HK-2 (cell line): ENCODE results near the gene ATG4C.
"Not testable (repeated sequence)": the region's sequence is repeated elsewhere in the genome, so short reads cannot be mapped to it uniquely, and the experiment has no call there.

Experiments used
- DNase-seq: peaks from one replicate; pipeline ENCODE4 v3.0.0-alpha.2; 2018; ENCODE audit not compliant: unreplicated experiment

The ATG4C gene, protein sequence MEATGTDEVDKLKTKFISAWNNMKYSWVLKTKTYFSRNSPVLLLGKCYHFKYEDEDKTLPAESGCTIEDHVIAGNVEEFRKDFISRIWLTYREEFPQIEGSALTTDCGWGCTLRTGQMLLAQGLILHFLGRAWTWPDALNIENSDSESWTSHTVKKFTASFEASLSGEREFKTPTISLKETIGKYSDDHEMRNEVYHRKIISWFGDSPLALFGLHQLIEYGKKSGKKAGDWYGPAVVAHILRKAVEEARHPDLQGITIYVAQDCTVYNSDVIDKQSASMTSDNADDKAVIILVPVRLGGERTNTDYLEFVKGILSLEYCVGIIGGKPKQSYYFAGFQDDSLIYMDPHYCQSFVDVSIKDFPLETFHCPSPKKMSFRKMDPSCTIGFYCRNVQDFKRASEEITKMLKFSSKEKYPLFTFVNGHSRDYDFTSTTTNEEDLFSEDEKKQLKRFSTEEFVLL

DNA sequence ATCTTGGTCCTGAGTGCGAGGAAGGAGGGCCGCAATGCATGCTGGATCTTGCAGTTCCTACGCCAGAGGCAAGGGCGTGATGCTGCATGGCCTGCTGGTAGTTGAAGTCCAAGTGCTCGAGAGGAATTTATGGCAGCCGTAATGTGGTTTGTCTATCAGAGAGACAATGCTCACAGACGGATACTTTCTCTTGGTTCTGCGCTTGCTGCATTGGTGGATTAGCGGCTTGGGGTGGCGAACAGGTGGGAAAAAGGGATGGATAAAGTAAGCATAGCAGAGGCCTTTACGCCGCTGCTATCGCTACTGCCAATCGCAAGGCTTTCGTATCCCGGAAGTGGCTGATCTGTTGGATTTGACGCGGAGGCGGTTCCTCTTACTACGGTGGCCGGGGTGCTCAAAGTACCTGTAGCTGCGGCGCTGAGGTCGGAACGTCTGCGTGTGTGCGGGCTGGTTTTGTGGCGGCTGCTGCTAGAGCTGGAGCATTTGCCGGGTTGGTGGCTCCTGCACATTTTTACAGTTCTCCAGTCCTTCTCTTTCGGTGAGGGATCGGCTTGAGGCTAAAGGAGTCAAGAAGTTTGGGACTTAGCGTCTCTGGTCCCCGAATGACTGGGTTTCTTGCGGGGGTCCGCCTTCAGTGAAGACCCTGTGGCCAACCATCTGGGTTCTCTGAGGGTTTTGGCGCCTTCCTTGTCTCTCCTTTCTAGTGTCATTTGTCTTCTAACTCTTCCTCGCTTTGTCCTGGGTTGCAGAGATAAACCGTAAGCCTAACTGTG lies at the start of gene ATG4C:
ATG4C (plus strand) TSS at position 397 of the 773 bp plus-strand sequence. CDS start 19,655 bp downstream, outside the sequence.
- peak; percentile 93 for DNase-seq

DNA sequence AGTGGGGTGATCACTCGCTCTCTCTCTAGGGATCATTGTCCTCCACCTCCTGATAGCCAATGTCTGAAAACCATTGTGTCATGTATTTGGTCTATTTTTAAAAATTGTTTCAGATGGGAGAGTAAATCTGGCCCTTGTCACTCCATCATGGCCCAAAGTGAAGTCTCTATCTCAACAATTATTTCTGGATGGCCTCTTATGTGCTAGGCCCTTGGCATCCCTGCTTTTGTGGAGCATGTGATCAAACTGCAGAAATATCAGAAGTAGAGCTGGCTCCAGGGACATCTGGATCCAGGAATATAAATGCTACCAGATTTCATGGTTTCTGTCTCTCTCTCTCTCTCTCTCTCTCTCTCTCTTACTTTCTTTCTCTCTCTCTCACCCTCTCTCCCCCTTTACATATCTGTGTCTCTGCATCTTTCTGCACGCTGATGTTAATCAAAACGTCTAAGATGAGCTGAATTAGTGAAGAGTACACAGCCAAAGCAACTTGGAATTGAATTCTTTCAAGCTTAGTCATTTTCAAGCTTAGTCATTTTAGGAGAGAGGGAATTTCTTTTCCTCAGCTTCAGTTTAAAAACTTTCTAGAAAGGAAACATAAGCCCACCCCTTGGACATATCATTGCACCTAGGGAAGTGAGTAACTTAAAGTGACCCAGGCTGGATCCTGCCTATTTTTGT lies 48.3 kb upstream of the ATG4C start:
- peak; percentile 9 for DNase-seq

DNA sequence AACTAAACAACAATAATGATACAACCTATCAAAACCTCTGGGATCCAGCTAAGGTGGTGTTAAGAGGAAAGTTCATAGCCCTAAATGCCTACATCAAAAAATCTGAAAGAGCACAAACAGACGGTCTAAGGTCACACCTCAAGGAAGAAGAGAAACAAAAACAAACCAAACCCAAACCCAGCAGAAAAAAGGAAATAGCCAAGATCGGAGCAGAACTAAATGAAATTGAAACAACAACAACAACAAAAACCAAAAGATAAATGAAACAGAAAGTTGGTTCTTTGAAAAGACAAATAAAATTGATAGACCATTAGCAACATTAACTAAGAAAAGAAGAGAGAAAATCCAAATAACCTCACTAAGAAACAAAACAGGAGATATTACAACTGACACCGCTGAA lies 43.2 kb upstream of the ATG4C start:
- not testable (repeated sequence) for DNase-seq

DNA sequence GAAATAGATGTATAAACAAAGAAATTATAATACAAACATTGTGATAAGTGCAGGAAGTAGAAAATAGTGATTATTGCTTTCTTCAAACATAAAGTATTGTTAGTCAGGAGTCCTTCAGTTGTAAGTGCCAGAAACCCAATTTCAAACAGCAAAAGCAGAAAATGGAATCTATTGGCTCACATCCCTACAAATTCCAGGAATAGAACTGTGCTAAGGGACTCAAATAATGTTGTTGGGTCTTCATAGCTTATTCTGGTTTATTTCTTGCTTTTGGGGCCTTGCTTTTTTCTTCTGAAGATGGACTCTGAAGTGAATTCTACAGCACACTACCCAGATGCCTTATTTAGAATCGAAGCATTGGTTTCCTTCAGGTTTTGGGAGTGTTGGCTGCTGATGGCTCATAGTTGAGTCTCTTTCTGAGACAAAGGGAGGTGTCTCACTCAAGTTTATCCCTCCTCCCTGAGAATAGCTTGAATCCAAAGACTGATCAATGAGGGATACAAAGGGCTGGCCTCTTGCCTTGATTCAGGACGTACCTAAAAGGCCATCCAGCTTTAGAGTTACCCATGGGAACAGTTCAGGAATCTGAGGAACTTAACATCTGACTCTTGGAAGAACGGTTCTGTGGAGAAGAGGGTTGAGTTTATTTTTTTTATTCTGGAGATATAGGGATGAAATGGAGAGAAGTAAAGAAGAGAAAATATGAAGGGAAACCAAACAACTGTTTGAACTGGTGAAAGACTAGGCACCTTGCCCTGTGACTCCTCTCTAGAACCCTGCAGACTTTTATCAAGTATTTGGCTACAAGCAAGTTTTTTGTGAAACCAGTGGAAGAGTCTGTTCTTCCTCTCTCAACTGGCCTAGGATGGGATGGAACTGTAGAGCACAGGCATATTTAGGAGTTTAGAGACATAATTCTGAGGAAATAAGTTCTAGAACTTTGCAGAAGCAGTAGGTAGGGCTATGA lies 39.0 kb upstream of the ATG4C start:
- no peak for DNase-seq

DNA sequence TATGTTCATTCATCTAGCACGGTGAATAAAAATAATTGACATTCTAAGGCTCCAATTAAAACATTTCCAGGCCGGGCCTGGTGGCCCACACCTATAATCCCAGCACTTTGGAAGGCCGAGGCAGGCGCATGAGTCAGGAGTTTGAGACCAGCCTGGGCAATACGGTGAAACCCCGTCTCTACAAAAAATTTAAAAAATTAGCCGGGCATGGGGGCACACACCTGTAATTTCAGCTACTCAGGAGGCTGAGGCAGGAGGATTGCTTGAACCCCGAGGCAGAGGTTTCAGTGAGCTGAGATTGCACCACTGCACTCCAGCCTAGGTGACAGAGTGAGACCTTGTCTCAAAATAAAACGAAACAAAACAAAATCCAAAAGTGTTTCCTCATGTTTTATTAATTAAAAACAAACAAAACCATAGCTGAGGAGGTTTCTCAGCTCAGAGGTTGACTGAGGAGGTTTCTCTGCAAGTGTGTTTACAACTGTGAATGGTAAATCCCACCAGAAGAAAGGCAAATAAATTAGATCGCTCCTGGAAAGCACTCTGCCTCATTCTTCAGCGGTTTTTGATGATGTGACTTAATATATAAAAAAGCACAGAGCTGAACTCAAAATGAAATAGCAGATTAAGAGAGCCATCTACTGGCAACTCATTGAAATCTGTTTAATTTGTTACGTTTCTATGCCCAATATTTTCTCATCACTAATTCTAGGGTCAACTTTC lies 37.7 kb upstream of the ATG4C start:
- DNase-seq = no peak

DNA sequence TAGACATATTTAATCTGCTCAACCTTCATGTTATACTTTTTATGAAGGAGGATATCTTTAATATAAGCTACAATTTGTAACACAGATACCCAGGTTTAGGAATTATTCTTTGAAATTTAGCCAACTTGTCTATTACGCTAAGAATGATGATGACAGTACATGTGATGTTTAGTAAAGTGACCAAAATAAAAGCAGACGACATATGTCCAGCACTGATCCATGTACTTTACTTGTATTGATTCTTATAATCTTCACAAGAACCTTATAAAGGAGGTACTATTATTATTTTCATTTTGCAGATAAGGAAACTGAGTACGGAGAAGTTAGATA lies 37.2 kb upstream of the ATG4C start:
- no peak for DNase-seq

DNA sequence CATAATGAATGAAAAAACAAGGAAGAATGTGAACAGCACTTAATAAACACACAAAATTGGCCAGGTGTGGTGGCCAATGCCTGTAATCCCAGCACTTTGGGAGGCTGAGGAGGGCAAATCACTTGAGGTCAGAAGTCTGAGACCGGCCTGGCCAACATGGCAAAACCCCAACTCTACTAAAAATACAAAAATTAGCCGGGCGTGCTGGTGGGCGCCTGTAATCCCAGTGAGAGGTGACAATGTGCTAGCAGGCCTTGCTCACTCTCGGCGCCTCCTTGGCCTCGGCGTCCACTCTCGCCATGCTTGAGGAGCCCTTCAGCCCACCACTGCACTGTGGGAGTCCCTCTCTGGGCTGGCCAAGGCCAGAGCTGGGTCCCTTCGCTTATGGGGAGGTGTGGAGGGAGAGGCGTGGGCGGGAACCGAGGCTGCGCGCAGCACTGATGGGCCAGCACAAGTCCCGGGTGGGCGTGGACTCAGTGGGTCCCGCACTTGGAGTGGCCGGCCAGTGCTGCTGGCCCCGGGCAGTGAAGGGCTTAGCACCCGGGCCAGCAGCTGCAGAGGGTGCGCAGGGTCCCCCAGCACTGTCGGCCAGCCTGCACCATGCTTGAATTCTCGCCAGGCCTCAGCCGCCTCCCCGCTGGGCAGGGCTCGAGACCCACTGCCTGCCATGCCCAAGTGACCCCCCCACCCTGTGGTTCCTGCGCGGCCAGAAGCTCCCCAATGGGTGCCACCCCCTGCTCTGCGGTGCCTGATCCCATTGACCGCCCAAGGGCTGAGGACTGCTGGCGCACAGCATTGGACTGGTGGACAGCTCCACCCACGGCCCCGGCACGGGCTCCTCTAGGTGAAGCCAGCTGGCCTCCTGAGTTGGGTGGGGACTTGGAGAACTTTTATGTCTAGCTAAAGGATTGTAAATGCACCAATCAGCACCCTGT lies 30.6 kb upstream of the ATG4C start:
- no peak for DNase-seq

DNA sequence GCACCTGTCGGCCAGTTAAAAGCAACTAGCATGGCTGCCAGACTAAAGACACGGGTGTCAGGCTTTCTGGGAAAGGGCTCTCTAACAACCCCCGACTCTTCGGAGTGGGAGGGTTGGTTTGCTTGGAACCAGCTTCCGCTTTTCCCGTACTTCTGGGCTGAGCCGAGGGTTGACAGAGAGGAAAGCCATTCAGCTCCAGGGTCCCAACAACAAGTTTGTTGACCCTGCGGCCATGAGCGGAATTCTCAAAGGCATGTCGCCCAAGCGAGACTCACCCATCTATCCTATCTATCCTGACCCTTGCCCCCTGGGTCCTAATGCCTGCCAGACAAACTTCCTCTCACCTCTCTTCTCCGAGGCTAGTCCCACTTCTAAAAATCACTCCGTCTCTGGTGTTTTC lies 29.0 kb upstream of the ATG4C start:
- DNase-seq = not testable (repeated sequence)

DNA sequence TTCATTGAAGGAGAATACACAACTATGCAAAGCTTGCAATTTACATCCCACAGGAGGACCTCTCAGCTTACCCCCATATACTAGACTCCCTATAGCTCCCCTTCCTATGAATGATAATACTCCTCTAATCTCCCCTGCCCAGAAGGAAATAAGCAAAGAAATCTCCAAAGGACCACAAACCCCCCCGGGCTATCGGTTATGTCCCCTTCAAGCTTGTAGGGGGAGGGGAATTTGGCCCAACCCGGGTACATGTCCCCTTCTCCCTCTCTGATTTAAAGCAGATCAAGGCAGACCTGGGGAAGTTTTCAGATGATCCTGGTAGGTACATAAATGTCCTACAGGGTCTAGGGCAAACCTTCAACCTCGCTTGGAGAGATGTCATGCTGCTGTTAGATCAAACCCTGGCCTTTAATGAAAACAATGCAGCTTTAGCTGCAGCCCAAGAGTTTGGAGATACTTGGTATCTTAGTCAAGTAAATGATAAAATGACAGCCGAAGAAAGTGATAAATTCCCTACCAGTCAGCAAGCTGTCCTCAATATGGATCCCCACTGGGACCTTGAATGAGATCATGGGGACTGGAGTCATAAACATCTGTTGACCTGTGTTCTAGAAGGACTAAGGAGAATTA lies 27.6 kb upstream of the ATG4C start:
- not testable (repeated sequence) for DNase-seq

DNA sequence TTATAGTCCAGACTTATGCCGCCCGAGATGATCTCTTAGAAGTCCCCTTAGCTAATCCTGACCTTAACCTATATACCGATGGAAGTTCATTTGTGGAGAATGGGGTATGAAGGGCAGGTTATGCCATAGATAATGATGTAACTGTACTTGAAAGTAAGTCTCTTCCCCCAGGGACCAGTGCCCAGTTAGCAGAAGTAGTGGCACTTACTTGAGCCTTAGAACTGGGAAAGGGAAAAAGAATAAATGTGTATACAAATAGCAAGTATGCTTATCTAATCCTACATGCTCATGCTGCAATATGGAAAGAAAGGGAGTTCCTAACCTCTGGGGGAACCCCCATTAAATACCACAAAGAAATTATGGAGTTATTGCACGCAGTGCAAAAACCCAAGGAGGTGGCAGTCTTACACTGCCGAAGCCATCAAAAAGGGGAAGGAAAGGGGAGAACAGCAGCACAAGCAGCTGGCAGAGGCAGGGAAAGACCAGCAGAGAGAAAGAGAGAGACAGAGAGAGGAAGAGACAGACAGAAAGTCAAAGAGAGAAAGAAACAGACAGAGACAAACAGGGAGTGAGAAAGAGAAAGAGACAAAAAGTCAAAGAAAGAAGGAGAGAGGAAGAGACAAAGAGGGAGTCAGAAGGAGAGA lies 24.6 kb upstream of the ATG4C start:
- DNase-seq = not testable (repeated sequence)

DNA sequence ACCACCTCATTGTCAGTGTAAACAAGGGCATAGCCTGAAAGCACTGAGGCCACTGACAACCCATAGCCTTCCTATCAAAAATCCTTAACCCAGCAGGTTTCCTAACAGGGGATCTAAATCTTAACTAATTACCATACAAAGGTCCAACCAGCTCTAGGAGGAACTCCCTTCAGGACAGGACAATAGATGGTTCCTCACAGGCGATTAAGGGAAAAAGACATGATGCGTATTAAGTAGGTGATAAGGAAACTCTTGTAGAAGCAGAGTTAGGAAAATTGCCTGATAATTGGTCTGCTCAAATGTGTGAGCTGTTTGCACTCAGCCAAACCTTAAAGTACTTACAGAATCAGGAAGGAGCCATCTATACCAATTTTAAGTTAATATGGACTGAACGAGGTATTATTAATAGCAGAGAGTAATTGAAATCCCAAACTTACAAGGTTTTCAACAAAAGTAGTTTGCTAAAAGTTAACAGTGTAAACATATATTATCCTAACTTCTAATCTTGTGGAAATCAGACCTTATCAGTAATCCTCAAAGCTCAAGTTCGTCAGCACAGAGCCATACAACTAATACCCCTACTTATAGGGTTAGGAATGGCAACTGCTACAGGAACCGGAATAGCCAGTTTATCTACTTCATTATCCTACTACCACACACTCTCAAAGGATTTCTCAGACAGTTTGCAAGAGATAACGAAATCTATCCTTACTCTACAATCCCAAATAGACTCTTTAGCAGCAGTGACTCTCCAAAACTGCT lies 23.7 kb upstream of the ATG4C start:
- not testable (repeated sequence) for DNase-seq

DNA sequence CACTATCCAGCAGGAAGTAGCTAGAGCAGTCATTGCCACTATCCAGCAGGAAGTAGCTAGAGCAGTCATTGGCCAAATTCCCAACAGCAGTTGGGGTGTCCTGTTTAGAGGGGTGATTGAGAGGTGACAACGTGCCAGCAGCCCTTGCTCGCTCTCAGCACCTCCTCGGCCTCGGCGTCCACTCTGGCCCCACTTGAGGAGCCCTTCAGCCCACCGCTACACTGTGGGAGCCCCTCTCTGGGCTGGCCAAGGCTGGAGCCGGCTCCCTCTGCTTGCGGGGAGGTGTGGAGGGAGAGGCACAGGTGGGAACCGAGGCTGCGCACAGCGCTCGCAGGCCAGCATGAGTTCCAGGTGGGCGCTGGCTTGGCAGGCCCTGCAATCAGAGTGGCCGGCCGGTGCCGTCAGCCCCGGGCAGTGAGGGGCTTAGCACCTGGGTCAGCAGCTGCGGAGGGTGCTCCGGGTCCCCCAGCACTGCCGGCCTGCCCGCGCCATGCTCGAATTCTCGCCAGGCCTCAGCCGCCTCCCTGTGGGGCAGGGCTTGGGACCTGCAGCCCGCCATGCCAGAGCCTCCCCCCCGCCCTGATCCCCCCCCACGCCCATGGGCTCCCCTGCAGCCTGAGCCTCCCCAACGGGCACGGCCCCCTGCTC lies 22.6 kb upstream of the ATG4C start:
- not testable (repeated sequence) for DNase-seq

DNA sequence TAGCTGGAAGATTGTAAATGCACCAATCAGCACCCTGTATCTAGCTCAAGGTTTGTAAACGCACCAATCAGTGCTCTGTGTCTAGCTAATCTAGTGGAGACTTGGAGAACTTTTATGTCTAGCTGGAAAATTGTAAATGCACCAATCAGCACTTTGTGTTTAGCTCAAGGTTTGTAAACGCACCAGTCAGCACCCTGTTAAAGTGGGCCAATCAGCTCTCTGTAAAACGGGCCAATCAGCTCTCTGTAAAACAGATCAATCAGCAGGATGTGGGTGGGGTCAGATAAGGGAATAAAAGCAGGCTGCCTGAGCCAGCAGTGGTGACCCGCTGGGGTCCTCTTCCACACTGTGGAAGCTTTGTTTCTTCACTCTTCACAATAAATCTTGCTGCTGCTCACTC lies 21.9 kb upstream of the ATG4C start:
- not testable (repeated sequence) for DNase-seq

DNA sequence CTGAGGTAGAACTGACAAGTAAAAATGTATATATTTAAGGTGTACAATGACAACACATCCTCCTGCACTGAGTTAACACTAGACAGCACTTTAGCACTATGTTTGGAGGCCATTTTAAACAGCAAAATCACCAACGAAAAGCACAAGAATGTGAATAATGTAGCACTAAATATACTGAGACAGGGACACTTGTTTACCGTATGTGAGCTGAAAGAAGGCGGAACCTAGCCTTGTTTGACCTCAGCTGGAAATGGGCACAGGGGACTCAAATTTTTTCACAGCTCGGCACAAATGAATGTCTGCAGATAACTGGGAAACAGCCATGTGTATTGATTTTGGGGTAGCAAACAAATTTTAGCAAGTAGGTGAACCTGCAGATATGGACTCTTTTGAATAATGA lies 18.0 kb upstream of the ATG4C start:
- no peak for DNase-seq

DNA sequence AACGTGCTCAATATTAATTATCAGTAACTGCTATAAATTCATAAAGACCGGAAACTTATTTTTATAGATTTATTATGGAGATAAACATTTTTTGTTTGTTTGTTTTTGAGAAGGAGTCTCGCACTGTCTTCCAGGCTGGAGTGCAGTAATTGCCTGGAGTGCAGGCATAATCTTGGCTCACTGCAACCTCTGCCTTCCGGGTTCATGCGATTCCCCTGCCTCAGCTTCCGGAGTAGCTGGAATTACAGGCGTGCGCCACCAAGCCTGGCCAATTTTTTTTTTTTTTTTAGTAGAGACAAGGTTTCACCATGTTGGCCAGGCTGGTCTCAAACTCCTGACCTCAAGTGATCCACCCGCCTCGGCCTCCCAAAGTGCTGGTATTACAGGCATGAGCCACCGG lies 15.4 kb upstream of the ATG4C start:
- not testable (repeated sequence) for DNase-seq

DNA sequence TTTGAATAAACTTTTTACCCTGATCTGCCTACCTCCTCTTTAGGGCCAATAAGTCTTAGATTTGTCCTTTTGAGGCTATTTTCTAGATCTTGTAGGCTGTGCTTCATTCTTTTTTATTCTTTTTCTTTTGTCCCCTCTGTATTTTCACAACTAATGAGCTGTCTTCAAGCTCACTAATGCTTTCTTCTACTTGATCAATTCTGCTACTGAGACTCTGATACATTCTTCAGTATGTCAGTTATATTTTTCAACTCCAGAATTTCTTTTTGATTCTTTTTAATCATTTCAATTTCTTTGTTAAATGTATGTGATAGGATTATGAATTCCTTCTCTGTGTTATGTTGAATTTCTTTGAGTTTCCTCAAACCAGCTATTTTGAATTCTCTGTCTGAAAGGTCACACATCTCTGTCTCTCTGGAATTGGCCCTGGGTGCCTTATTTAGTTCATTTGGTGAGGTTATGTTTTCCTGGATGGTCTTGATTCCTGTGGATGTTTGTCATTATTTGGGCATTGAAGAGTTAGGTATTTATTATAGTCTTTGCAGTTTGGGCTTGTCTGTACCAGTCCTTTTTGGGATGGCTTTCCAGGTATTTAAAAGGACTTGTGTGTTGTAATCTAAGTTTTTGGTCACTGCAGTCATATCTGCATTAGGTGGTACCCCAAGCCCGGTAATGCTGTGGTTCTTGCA lies 11.2 kb upstream of the ATG4C start:
- no peak for DNase-seq

DNA sequence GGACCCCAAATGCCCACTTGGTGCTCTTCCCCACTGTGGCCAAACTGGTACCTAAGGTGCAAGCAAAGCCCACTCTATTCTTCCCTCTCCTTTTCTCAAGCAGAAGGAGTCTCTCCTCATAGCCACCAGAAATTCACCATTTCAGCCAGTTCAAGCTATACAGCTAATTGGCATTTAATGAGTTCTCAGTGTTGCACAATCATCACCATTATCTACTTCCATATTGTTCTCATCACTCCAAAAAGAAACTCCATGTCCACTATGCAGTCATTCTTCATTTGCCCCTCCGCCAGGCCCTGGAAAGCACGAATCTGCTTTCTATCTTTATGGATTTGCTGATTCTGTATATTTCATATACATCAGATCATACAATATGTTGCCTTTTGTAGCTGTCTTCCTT lies 9.9 kb upstream of the ATG4C start:
- no peak for DNase-seq
